Breast epithelium (tissue), 4 donors: ENCODE measurements around the gene PARD3B. TPM values are rescaled to one million over a fixed set of nuclear protein-coding genes. Genes with fewer than 3 reads are reported as not detected.

Experiments
- DNase-seq, 2 donors: peaks; one replicate each; pipeline ENCODE4 v3.0.0-alpha.2; 2019; ENCODE audit warnings: low spot score in 2 of 2
- H3K27ac ChIP-seq, 2 donors: fragments of 200-600 bp; sonication (generic) in 1 of 2; one replicate each; pipeline ENCODE4 v1.5.1; 2016 to 2019; ENCODE audit warnings: mild to moderate bottlenecking in 1 of 2
- H3K27me3 ChIP-seq, 2 donors: fragments of 200-600 bp; sonication (generic) in 1 of 2; one replicate each; pipeline versions ENCODE4 v1.5.1 to v1.6.0; 2017 to 2019; ENCODE audit warnings: control low read depth in 1 of 2, mild to moderate bottlenecking in 1 of 2
- H3K36me3 ChIP-seq: fragments of 200-600 bp; one replicate; pipeline ENCODE4 v1.5.1; 2019
- H3K4me1 ChIP-seq, 2 donors: fragments of 200-600 bp; sonication (generic); one replicate each; pipeline ENCODE4 v1.5.1; 2016 to 2019; ENCODE audit warnings: control low read depth in 1 of 2
- H3K4me3 ChIP-seq, 3 donors: fragments of 200-600 bp; sonication (generic); 1 replicate in 2 of 3; 2 replicates in 1 of 3; pipeline ENCODE4 v1.5.1; 2016 to 2019; ENCODE audit warnings: mild to moderate bottlenecking in 3 of 3, moderate library complexity in 2 of 3
- H3K9me3 ChIP-seq, 2 donors: fragments of 200-600 bp; sonication (generic) in 1 of 2; one replicate each; pipeline ENCODE4 v1.5.1; 2016 to 2019; ENCODE audit warnings: control low read depth in 1 of 2
- POLR2A ChIP-seq: fragments of 450-650 bp; IDR thresholded peaks from one replicate; pipeline ENCODE4 v1.6.1; 2016; ENCODE audit warnings: antibody characterized with exemption, mild to moderate bottlenecking, moderate library complexity
- POLR2AphosphoS5 ChIP-seq, 3 donors: sonication (generic); formaldehyde crosslinking; IDR thresholded peaks; one replicate each; pipeline ENCODE4 v1.6.1; 2017; ENCODE audit warnings: antibody characterized with exemption in 3 of 3
- intact Hi-C: fragments of 100-400 bp; cut with DNase I; formaldehyde crosslinking; loops from one replicate; pipeline ENCODE4 v1.15.1; 2023; ENCODE audit warnings: low total_unique reads
- total RNA-seq, 3 donors: library from RNA; depleted of rRNA; stranded (reverse); fragments of >200 nt; gene quantifications; one replicate each; pipeline ENCODE4 v1.1.0, GENCODE V29; 2016
- TF ChIP-seq, protein P1 (sequence below), 3 donors: fragments of 450-650 bp; IDR thresholded peaks; one replicate each; pipeline ENCODE4 v1.5.1; 2016 to 2017; ENCODE audit warnings: antibody characterized with exemption in 3 of 3, mild to moderate bottlenecking in 3 of 3, moderate library complexity in 3 of 3

The PARD3B gene
- total RNA-seq, 3 donors from 2014 or later = 24.6 to 66.2 (median 25.9) TPM

DNA sequence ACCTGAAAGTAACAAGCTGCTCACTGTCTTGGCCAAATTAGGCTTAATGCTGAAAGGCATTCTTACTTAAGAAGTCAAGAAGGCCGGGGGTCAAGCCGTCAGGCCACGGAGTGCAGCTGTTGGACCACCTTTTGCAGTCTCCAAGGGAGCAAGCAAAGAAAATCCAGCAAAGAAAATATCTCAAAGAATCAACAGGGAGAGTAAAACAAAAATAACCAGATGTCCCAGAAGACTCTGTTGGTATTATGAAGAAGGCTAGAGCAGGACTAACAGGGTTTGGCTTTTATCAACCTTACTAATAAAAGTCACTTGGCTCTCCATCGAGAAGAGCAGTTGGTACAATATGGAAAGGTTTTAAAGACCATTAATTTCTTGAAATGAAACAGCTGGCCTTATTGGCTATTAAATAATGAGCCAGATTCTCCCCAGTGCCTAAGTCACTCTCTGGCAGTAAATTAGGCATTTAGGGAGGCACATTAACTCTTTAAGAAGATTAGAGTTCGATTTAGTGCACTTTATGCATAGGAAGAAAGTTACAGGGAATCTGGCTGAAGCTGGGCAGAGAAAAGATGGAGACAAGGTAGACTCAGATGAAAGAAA, 1026.2 kb downstream of the PARD3B start:
- peaks cover 0 to 5% of the 10 kb centered on the region in 2 donors for H3K9me3 ChIP-seq
- H3K27ac ChIP-seq = no peak overlapping the region
- H3K27me3 ChIP-seq = no peaks in the 10 kb centered on the region
- H3K4me1 ChIP-seq = no peaks in the 10 kb centered on the region
- no peaks in the 10 kb centered on the region for H3K36me3 ChIP-seq
- no peak for DNase-seq
- intact Hi-C loops = no loop called here
- no peak overlapping the region for H3K4me3 ChIP-seq
- TF ChIP-seq POLR2AphosphoS5 (IDR thresholded peaks at IDR 0.05) (no peak), POLR2A (no peak)
- TF ChIP-seq, protein P1, sequence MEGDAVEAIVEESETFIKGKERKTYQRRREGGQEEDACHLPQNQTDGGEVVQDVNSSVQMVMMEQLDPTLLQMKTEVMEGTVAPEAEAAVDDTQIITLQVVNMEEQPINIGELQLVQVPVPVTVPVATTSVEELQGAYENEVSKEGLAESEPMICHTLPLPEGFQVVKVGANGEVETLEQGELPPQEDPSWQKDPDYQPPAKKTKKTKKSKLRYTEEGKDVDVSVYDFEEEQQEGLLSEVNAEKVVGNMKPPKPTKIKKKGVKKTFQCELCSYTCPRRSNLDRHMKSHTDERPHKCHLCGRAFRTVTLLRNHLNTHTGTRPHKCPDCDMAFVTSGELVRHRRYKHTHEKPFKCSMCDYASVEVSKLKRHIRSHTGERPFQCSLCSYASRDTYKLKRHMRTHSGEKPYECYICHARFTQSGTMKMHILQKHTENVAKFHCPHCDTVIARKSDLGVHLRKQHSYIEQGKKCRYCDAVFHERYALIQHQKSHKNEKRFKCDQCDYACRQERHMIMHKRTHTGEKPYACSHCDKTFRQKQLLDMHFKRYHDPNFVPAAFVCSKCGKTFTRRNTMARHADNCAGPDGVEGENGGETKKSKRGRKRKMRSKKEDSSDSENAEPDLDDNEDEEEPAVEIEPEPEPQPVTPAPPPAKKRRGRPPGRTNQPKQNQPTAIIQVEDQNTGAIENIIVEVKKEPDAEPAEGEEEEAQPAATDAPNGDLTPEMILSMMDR (IDR thresholded peaks at IDR 0.05) = no peak

DNA sequence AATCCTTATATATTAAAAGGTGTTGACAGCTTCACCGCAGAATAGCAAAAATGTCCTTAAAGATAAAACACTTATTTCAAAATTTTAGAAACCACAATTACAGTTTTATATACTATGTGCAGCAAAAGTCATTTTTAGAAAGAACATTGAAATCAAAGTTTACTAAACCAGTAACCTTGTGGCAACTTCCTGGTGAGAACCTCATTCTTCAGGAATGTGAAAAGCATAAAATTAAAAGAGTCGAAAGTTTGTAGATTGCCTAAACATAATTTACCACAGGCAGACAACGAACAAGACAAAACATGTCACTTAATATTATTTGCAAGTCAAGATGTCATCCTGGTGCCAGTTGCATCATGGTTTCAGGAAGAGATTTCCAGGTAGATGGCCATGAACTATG, 1028.7 kb downstream of the PARD3B start:
- Histone ChIP-seq H3K27me3 (no peaks in the 10 kb centered on the region), H3K9me3 (peaks cover 0 to 5% of the 10 kb centered on the region in 2 donors), H3K4me1 (no peaks in the 10 kb centered on the region), H3K27ac (no peak overlapping the region), H3K4me3 (no peak overlapping the region), H3K36me3 (no peaks in the 10 kb centered on the region)
- intact Hi-C loops = no loop called here
- TF ChIP-seq POLR2AphosphoS5 (IDR thresholded peaks at IDR 0.05) = no peak
- no peak for TF ChIP-seq POLR2A
- no peak for DNase-seq

DNA sequence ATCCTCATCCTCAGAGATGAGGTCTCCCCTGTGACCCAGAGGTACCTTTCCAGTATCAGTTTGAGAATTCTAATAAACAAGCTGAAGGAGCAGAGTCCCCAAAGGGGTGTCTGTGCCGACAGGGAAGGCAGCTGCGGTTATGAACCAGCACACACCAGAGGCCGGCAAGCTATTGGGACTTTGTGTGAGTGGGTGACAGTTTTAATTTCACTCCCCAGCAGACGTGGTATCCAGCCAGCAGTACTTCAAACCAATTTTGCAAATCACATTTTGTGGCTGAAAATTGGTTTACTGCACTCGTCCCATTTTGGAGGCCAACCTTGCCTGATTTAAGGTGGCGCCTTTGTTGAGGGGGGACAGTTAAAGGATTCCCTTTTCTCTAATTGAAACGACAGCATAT, 1034.1 kb downstream of the PARD3B start:
- no peaks in the 10 kb centered on the region for H3K4me1 ChIP-seq
- DNase-seq = no peak
- no peak overlapping the region for H3K27ac ChIP-seq
- H3K36me3 ChIP-seq = no peaks in the 10 kb centered on the region
- intact Hi-C loops = no loop called here
- H3K9me3 ChIP-seq = peaks cover 0 to 5% of the 10 kb centered on the region in 2 donors
- no peak for TF ChIP-seq POLR2A
- TF ChIP-seq POLR2AphosphoS5 (IDR thresholded peaks at IDR 0.05) = no peak
- TF ChIP-seq, protein P1 (IDR thresholded peaks at IDR 0.05) = no peak
- no peak overlapping the region for H3K4me3 ChIP-seq
- no peaks in the 10 kb centered on the region for H3K27me3 ChIP-seq

DNA sequence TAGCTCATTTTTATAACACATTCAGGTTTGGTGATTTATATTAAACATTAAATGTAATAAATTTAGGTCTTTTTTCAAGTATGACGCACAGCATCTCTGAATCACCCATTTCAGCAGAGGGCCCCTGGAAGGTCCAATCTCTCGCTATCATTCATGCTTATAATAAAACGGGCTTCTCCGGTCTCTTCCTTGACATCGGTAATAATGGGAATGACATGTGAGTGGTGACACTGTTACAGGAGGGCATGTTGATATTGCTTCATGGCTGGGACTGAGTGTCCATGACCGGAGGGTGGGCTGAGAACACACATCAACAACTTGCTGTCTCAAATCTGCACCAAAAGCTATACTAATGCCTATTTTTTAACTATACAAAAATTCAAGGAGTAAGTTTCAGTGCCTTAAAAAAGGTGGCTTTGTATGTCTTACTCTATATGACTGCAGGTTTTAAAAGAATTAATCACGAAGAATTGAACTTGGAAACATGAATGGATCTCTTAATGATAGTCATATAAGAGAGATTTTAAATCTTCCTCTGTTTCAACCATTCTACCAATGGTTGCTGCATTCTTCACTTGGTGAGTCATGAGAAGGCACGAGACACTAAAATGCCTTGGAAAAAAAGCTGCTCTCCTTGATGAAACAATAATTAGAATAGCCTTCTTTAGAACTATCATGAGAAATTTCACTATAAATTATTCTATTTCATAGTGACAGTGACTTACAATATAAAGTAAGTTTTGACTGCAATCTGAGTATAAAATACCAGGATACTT, 1035.1 kb downstream of the PARD3B start:
- TF ChIP-seq POLR2AphosphoS5 (IDR thresholded peaks at IDR 0.05) (no peak), POLR2A (no peak)
- TF ChIP-seq, protein P1 (IDR thresholded peaks at IDR 0.05) = no peak
- Histone ChIP-seq H3K4me3 (no peak overlapping the region), H3K36me3 (no peaks in the 10 kb centered on the region), H3K27me3 (no peaks in the 10 kb centered on the region), H3K9me3 (peaks cover 0 to 2% of the 10 kb centered on the region in 2 donors), H3K27ac (no peak overlapping the region), H3K4me1 (no peaks in the 10 kb centered on the region)
- intact Hi-C loops = no loop called here
- DNase-seq = no peak

GRCh38 chr2:205582366-205582765, 1037.1 kb downstream of the PARD3B start:
- Histone ChIP-seq H3K27me3 (no peaks in the 10 kb centered on the region), H3K27ac (no peak overlapping the region), H3K4me1 (no peaks in the 10 kb centered on the region), H3K4me3 (no peak overlapping the region), H3K36me3 (no peaks in the 10 kb centered on the region), H3K9me3 (no peaks in the 10 kb centered on the region)
- intact Hi-C loops = no loop called here
- no peak for TF ChIP-seq POLR2A
- no peak for TF ChIP-seq POLR2AphosphoS5 (IDR thresholded peaks at IDR 0.05)
- TF ChIP-seq, protein P1 (IDR thresholded peaks at IDR 0.05) = no peak
- no peak for DNase-seq
